A549 (cell line): ENCODE measurements around the gene DYNC2I2. TPM values are rescaled to one million over a fixed set of nuclear protein-coding genes. Genes with fewer than 3 reads are reported as not detected.

ENCODE experiments used
- ATAC-seq, 2 experiments: fragments of 200-7000 bp in 1 of 2; fragments of >200 bp in 1 of 2; cut with Nextera tagmentation in 1 of 2; cut with Tn5 transposase in 1 of 2; 3 replicates each; pipeline versions ENCODE4 v1.8.0 to v1.9.1; 2018 to 2020; ENCODE audit warnings: mild to moderate bottlenecking in 1 of 2, moderate library complexity in 1 of 2
- CTCF ChIA-PET: fragments of 300-600 bp; sonication (Branson Sonifier 250); formaldehyde crosslinking; extraction: SDS; loops from one replicate; lab custom pipeline; 2021; ENCODE audit warnings: antibody characterized with exemption, inconsistent platforms; lab: Yijun Ruan, JAX
- POLR2A ChIA-PET: fragments of 350-600 bp; formaldehyde crosslinking; extraction: SDS; loops from one replicate; lab custom pipeline; 2021; ENCODE audit warnings: antibody characterized with exemption, inconsistent platforms; lab: Yijun Ruan, JAX
- DNase-seq, 2 experiments: peaks; one replicate each; pipeline versions ENCODE4 v3.0.0 to v3.0.0-alpha.2; 2011 to 2016; ENCODE audit warnings: low read depth in 1 of 2, low spot score in 1 of 2
- FAIRE-seq: peaks from 2 replicates; lab custom pipeline; 2011; peaks lifted over from hg19 to GRCh38; lab: Jason Lieb, UNC
- H3K27ac ChIP-seq, 2 experiments: fragments of >200 bp; sonication (Bioruptor Twin); formaldehyde crosslinking; 3 replicates each; pipeline ENCODE4 v1.5.1; 2016 to 2017
- H3K4me1 ChIP-seq: fragments of >200 bp; sonication (Bioruptor Twin); formaldehyde crosslinking; 3 replicates; pipeline ENCODE4 v1.6.1; 2016
- H3K4me2 ChIP-seq: fragments of >200 bp; sonication (Bioruptor Twin); formaldehyde crosslinking; 3 replicates; pipeline ENCODE4 v1.6.1; 2016
- H3K4me3 ChIP-seq: fragments of >200 bp; sonication (Bioruptor Twin); formaldehyde crosslinking; 3 replicates; pipeline ENCODE4 v1.5.1; 2016
- H3K9me3 ChIP-seq: fragments of >200 bp; sonication (Bioruptor Twin); formaldehyde crosslinking; 3 replicates; pipeline ENCODE4 v1.6.1; 2016
- CBX2 ChIP-seq: fragments of 200-600 bp; sonication (generic); IDR thresholded peaks from 2 replicates; pipeline ENCODE4 v1.6.1; 2016; ENCODE audit warnings: low read depth, mild to moderate bottlenecking, borderline replicate concordance
- CBX8 ChIP-seq: fragments of 200-600 bp; sonication (generic); IDR thresholded peaks from 2 replicates; pipeline ENCODE4 v1.6.1; 2016
- ESRRA ChIP-seq: fragments of 150-350 bp; IDR thresholded peaks from 2 replicates; pipeline ENCODE4 v1.6.1; 2014; ENCODE audit warnings: mild to moderate bottlenecking, low read length, borderline replicate concordance
- FOSB ChIP-seq: fragments of 250-450 bp; sonication (Bioruptor Pico); IDR thresholded peaks from 2 replicates; pipeline ENCODE4 v1.5.0; 2020; ENCODE audit warnings: mild to moderate bottlenecking, moderate library complexity
- HDAC2 ChIP-seq: fragments of 200-600 bp; sonication (generic); IDR thresholded peaks from 2 replicates; pipeline ENCODE4 v1.6.1; 2016
- HOXA7 ChIP-seq: fragments of 250-450 bp; sonication (Bioruptor Pico); IDR thresholded peaks from 2 replicates; pipeline ENCODE4 v1.5.0; 2020; ENCODE audit warnings: mild to moderate bottlenecking, moderate library complexity
- HOXB13 ChIP-seq: fragments of 250-450 bp; sonication (Bioruptor Pico); IDR thresholded peaks from 2 replicates; pipeline ENCODE4 v1.5.0; 2020; ENCODE audit warnings: low read depth, mild to moderate bottlenecking, moderate library complexity
- HOXB5 ChIP-seq: fragments of 250-450 bp; sonication (Bioruptor Pico); IDR thresholded peaks from 2 replicates; pipeline ENCODE4 v1.5.0; 2020; ENCODE audit warnings: mild to moderate bottlenecking, moderate library complexity
- JUN ChIP-seq, 2 experiments: fragments of >200 bp; sonication (Bioruptor Twin); formaldehyde crosslinking; IDR thresholded peaks; 2 replicates in 1 of 2; 3 replicates in 1 of 2; pipeline ENCODE4 v1.6.1; 2016 to 2017
- JUNB ChIP-seq: fragments of >200 bp; sonication (Bioruptor Twin); formaldehyde crosslinking; IDR thresholded peaks from 2 replicates; pipeline ENCODE4 v1.6.1; 2016
- KDM1A ChIP-seq: fragments of 200-600 bp; sonication (generic); IDR thresholded peaks from 2 replicates; pipeline ENCODE4 v1.6.1; 2016; ENCODE audit warnings: low read depth, mild to moderate bottlenecking
- KDM5A ChIP-seq: fragments of 200-600 bp; sonication (generic); IDR thresholded peaks from 2 replicates; pipeline ENCODE4 v1.6.1; 2016; ENCODE audit warnings: antibody characterized with exemption, mild to moderate bottlenecking
- MAFK ChIP-seq: fragments of 450-650 bp; IDR thresholded peaks from 2 replicates; pipeline ENCODE4 v1.6.1; 2014; ENCODE audit not compliant: partially characterized antibody
- MAZ ChIP-seq: fragments of 150-350 bp; IDR thresholded peaks from 2 replicates; pipeline ENCODE4 v1.6.1; 2014; ENCODE audit warnings: antibody characterized with exemption, low read depth, low read length, borderline replicate concordance
- MYC ChIP-seq: IDR thresholded peaks from 2 replicates; pipeline ENCODE4 v1.6.1; 2012; ENCODE audit warnings: mild to moderate bottlenecking, inconsistent platforms, low read length, improper control_type of control experiment, borderline replicate concordance
- NPAS2 ChIP-seq: fragments of 250-450 bp; sonication (Bioruptor Pico); IDR thresholded peaks from 2 replicates; pipeline ENCODE4 v1.8.0; 2022; ENCODE audit warnings: mild to moderate bottlenecking, moderate library complexity, borderline replicate concordance
- PHF8 ChIP-seq: fragments of 200-600 bp; sonication (generic); IDR thresholded peaks from 2 replicates; pipeline ENCODE4 v1.6.1; 2016; ENCODE audit warnings: low read depth, mild to moderate bottlenecking, antibody characterized with exemption, moderate library complexity, borderline replicate concordance
- RAD21 ChIP-seq, 2 experiments: fragments of >200 bp in 1 of 2; sonication (Bioruptor Twin) in 1 of 2; formaldehyde crosslinking in 1 of 2; IDR thresholded peaks in 1 of 2; conservative IDR thresholded peaks in 1 of 2; 2 replicates in 1 of 2; 3 replicates in 1 of 2; pipeline ENCODE4 v1.6.1; 2012 to 2018; ENCODE audit warnings: inconsistent platforms in 1 of 2
- RFX5 ChIP-seq: fragments of 450-650 bp; IDR thresholded peaks from 2 replicates; pipeline ENCODE4 v1.7.1; 2014; ENCODE audit warnings: antibody characterized with exemption, mild to moderate bottlenecking, moderate library complexity
- ZFP36 ChIP-seq: fragments of 450-650 bp; IDR thresholded peaks from 2 replicates; pipeline ENCODE4 v1.6.1; 2014; ENCODE audit warnings: borderline replicate concordance; ENCODE audit not compliant: partially characterized antibody
- ZNF302 ChIP-seq: fragments of 250-450 bp; sonication (Bioruptor Pico); IDR thresholded peaks from 2 replicates; pipeline ENCODE4 v1.9.0; 2021; ENCODE audit warnings: inconsistent platforms, mild to moderate bottlenecking, moderate library complexity
- WGBS: methylation state at CpG from one replicate; pipeline ENCODE4 v1.1.6; 2017; ENCODE audit errors: missing lambda C conversion rate; 5-methylcytosine and 5-hydroxymethylcytosine counted together
- polyA plus RNA-seq, 4 experiments: library from polyadenylated mRNA; depleted of rRNA in 3 of 4; stranded (reverse); fragments of >200 nt; fragmentation: RNase III in 1 of 4; extraction: RNeasy Plus Mini Kit Qiagen cat#74134 plus additional on column Dnase treatment in 1 of 4; gene quantifications; 2 replicates in 3 of 4; 3 replicates in 1 of 4; pipeline ENCODE4 v1.2.3, GENCODE V29; 2011 to 2017
- TF ChIP-seq, protein P1 (sequence below): IDR thresholded peaks from 2 replicates; pipeline ENCODE4 v1.6.1; 2012
- TF ChIP-seq, protein P2 (sequence below): fragments of 200-600 bp; sonication (generic); IDR thresholded peaks from 2 replicates; pipeline ENCODE4 v1.6.1; 2016; ENCODE audit warnings: antibody characterized with exemption, mild to moderate bottlenecking, moderate library complexity
- TF ChIP-seq, protein P3 (sequence below): IDR thresholded peaks from 2 replicates; pipeline ENCODE4 v1.6.1; 2012; ENCODE audit warnings: low read depth, borderline replicate concordance
- TF ChIP-seq, protein P4 (sequence below): fragments of 250-450 bp; sonication (Bioruptor Pico); IDR thresholded peaks from 2 replicates; pipeline ENCODE4 v1.5.0; 2021; ENCODE audit warnings: mild to moderate bottlenecking, moderate library complexity, borderline replicate concordance
- TF ChIP-seq, protein P5 (sequence below): fragments of >200 bp; sonication (Bioruptor Twin); formaldehyde crosslinking; IDR thresholded peaks from 3 replicates; pipeline ENCODE4 v1.6.1; 2016
- TF ChIP-seq, protein P6 (sequence below): fragments of 450-650 bp; IDR thresholded peaks from 2 replicates; pipeline ENCODE4 v1.6.1; 2014; ENCODE audit warnings: antibody characterized with exemption

Gene DYNC2I2
- polyA plus RNA-seq, 2 of the 4 experiments (the other 2 are of a cell fraction): 57.3 to 117 TPM

DNA sequence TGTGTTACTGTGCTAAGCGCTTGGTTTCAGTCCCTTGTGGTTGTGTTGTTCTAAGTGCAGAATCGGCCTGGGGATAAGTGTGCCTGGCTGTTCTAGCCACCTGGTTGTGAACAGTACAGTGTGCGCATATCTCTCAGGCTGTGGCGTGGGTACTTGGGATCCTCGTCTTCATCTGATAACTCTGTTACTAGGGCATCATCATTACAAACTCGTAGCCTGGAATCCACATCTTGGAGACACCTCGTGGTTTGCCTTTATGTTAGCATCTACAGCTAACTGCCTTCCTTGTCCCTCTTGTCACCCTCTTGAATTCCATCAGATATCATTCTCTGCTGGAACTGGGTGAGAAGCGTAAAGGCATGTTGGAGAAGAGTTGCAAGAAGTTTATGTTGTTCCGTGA lies 62.8 kb downstream of the DYNC2I2 start:
- 96% methylated on average over 9 of the region's 9 CpGs for WGBS
- no peaks in the 10 kb centered on the region for H3K9me3 ChIP-seq
- no peak for TF ChIP-seq JUN (IDR thresholded peaks at IDR 0.05)
- TF ChIP-seq MYC: no peak
- TF ChIP-seq FOSB (CRISPR knock-in tag): no peak
- TF ChIP-seq, protein P1, sequence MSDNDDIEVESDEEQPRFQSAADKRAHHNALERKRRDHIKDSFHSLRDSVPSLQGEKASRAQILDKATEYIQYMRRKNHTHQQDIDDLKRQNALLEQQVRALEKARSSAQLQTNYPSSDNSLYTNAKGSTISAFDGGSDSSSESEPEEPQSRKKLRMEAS: no peak
- TF ChIP-seq HOXB13 (CRISPR knock-in tag): no peak
- TF ChIP-seq, protein P2, sequence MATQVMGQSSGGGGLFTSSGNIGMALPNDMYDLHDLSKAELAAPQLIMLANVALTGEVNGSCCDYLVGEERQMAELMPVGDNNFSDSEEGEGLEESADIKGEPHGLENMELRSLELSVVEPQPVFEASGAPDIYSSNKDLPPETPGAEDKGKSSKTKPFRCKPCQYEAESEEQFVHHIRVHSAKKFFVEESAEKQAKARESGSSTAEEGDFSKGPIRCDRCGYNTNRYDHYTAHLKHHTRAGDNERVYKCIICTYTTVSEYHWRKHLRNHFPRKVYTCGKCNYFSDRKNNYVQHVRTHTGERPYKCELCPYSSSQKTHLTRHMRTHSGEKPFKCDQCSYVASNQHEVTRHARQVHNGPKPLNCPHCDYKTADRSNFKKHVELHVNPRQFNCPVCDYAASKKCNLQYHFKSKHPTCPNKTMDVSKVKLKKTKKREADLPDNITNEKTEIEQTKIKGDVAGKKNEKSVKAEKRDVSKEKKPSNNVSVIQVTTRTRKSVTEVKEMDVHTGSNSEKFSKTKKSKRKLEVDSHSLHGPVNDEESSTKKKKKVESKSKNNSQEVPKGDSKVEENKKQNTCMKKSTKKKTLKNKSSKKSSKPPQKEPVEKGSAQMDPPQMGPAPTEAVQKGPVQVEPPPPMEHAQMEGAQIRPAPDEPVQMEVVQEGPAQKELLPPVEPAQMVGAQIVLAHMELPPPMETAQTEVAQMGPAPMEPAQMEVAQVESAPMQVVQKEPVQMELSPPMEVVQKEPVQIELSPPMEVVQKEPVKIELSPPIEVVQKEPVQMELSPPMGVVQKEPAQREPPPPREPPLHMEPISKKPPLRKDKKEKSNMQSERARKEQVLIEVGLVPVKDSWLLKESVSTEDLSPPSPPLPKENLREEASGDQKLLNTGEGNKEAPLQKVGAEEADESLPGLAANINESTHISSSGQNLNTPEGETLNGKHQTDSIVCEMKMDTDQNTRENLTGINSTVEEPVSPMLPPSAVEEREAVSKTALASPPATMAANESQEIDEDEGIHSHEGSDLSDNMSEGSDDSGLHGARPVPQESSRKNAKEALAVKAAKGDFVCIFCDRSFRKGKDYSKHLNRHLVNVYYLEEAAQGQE: no peak
- TF ChIP-seq ZNF302 (CRISPR knock-in tag): no peak
- no peak for TF ChIP-seq CBX8
- TF ChIP-seq, protein P3, sequence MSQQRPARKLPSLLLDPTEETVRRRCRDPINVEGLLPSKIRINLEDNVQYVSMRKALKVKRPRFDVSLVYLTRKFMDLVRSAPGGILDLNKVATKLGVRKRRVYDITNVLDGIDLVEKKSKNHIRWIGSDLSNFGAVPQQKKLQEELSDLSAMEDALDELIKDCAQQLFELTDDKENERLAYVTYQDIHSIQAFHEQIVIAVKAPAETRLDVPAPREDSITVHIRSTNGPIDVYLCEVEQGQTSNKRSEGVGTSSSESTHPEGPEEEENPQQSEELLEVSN: no peak
- TF ChIP-seq KDM5A: no peak
- TF ChIP-seq MAZ: no peak
- no peak for TF ChIP-seq JUNB
- TF ChIP-seq NPAS2: no peak
- TF ChIP-seq HDAC2: no peak
- TF ChIP-seq, protein P4, sequence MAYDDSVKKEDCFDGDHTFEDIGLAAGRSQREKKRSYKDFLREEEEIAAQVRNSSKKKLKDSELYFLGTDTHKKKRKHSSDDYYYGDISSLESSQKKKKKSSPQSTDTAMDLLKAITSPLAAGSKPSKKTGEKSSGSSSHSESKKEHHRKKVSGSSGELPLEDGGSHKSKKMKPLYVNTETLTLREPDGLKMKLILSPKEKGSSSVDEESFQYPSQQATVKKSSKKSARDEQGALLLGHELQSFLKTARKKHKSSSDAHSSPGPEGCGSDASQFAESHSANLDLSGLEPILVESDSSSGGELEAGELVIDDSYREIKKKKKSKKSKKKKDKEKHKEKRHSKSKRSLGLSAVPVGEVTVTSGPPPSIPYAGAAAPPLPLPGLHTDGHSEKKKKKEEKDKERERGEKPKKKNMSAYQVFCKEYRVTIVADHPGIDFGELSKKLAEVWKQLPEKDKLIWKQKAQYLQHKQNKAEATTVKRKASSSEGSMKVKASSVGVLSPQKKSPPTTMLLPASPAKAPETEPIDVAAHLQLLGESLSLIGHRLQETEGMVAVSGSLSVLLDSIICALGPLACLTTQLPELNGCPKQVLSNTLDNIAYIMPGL: no peak
- TF ChIP-seq HOXA7 (CRISPR knock-in tag): no peak
- no peak for TF ChIP-seq MAFK
- TF ChIP-seq, protein P5, sequence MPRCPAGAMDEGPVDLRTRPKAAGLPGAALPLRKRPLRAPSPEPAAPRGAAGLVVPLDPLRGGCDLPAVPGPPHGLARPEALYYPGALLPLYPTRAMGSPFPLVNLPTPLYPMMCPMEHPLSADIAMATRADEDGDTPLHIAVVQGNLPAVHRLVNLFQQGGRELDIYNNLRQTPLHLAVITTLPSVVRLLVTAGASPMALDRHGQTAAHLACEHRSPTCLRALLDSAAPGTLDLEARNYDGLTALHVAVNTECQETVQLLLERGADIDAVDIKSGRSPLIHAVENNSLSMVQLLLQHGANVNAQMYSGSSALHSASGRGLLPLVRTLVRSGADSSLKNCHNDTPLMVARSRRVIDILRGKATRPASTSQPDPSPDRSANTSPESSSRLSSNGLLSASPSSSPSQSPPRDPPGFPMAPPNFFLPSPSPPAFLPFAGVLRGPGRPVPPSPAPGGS: no peak
- no peak for TF ChIP-seq PHF8
- no peak for TF ChIP-seq HOXB5 (CRISPR knock-in tag)
- DNase-seq (no peak), ATAC-seq (no peak; a peak in 1 of 6 replicates), FAIRE-seq (no peak)
- ChIA-PET CTCF (interaction anchor here (0.7 to 1.0 kb wide), 2 partner anchors 10 to 28 kb away, joined by 3 read pairs; no protein-coding TSS in a partner anchor), POLR2A (interaction anchor here (0.7 kb wide), 1 partner anchor 95 kb away, joined by 4 read pairs; no protein-coding TSS in a partner anchor)
- no peak overlapping the region for H3K27ac ChIP-seq
- H3K4me1 ChIP-seq: no peaks in the 10 kb centered on the region
- H3K4me3 ChIP-seq: no peak overlapping the region
- H3K4me2 ChIP-seq: no peak overlapping the region

DNA sequence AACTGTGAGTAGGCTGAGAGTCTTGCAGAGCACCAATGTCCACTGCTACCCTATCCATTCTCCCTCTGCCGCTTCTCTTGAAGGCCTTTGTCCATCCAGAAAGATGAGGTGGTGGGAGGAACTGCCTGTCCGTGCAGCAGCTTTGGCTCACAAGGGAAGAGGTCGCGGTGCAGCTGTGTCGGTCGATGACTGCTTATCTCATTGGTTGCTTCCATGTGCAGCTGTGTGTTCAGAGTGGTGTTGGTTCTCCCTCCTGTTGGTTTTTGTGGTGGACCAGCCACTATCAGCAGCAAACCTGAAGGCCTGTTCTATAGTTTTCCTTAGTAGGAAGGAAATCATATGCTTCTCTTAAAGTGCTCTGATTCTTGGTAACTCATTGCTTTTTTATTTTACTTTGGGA lies 63.6 kb downstream of the DYNC2I2 start:
- no peak overlapping the region for H3K27ac ChIP-seq
- ATAC-seq (no peak), FAIRE-seq (no peak), DNase-seq (no peak)
- no peaks in the 10 kb centered on the region for H3K9me3 ChIP-seq
- 96% methylated on average over 6 of the region's 6 CpGs for WGBS
- ChIA-PET CTCF (interaction anchor here (0.7 to 1.0 kb wide), 2 partner anchors 9 to 17 kb away, joined by 3 read pairs; no protein-coding TSS in a partner anchor), POLR2A (no interaction called here)
- no peak overlapping the region for H3K4me2 ChIP-seq
- H3K4me3 ChIP-seq: no peak overlapping the region
- H3K4me1 ChIP-seq: no peaks in the 10 kb centered on the region
- no peak for TF ChIP-seq ZFP36
- TF ChIP-seq, protein P6, sequence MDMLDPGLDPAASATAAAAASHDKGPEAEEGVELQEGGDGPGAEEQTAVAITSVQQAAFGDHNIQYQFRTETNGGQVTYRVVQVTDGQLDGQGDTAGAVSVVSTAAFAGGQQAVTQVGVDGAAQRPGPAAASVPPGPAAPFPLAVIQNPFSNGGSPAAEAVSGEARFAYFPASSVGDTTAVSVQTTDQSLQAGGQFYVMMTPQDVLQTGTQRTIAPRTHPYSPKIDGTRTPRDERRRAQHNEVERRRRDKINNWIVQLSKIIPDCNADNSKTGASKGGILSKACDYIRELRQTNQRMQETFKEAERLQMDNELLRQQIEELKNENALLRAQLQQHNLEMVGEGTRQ: no peak
- no peak for TF ChIP-seq CBX2
- no peak for TF ChIP-seq RAD21 (conservative IDR thresholded peaks at IDR 0.05 in 1 of 2, IDR thresholded peaks at IDR 0.05 in 1 of 2)
- TF ChIP-seq RFX5: no peak
- no peak for TF ChIP-seq NPAS2
- TF ChIP-seq, protein P1: no peak
- TF ChIP-seq KDM1A: no peak
- TF ChIP-seq JUN (IDR thresholded peaks at IDR 0.05): no peak
- no peak for TF ChIP-seq ZNF302 (CRISPR knock-in tag)
- TF ChIP-seq ESRRA: no peak
- TF ChIP-seq, protein P3: no peak
- TF ChIP-seq FOSB (CRISPR knock-in tag): no peak
